OCI-LY7 (cell line): Measurements from ENCODE around the gene KCNIP1.

Experiments
- CTCF ChIP-seq: fragments of 200-600 bp; sonication (generic); conservative IDR thresholded peaks from 2 replicates; pipeline ENCODE4 v1.5.1; 2014; ENCODE audit warnings: mild to moderate bottlenecking, antibody characterized with exemption, low read length, moderate library complexity, mixed read lengths
- EZH2phosphoT487 ChIP-seq: fragments of 200-600 bp; sonication (generic); IDR thresholded peaks from 2 replicates; pipeline ENCODE4 v1.6.1; 2018; ENCODE audit warnings: low read depth, borderline replicate concordance, mild to moderate bottlenecking, mixed run types, antibody characterized with exemption, low read length, moderate library complexity, mixed read lengths

GRCh38 chr5:170570476-170570875 lies 66.7 kb downstream of the KCNIP1 start:
- no peak for TF ChIP-seq CTCF
- no peak for TF ChIP-seq EZH2phosphoT487
